GM21528 (cell line): ENCODE results near the gene WDR90.
"Not testable (repeated sequence)": the region's sequence is repeated elsewhere in the genome, so short reads cannot be mapped to it uniquely, and the experiment has no call there.

Experiments used
- ATAC-seq: cut with Tn5 transposase; IDR thresholded peaks from one replicate; pipeline ENCODE4 v1.9.1; 2021; ENCODE audit warnings: mild to moderate bottlenecking, moderate library complexity; ENCODE audit not compliant: unreplicated experiment, low FRiP score

Gene WDR90

GRCh38 chr16:684071-684794 is 35.1 kb downstream of the WDR90 start, which contains the start of gene JMJD8:
Gene JMJD8, minus strand, starts transcription at chr16:684334. Its CDS starts 15 bp downstream, at chr16:684319.
- ATAC-seq = peak; percentile 50

- no peak for ATAC-seq
Measured at GRCh38 chr16:684961-685696, 36.0 kb downstream of the WDR90 start.

GRCh38 chr16:685967-686366 is 36.8 kb downstream of the WDR90 start:
- no peak for ATAC-seq

GRCh38 chr16:686459-687260 is 37.5 kb downstream of the WDR90 start:
- ATAC-seq = no peak

GRCh38 chr16:687499-687898 is 38.3 kb downstream of the WDR90 start:
- ATAC-seq = no peak

GRCh38 chr16:689175-689897 is 40.2 kb downstream of the WDR90 start:
- ATAC-seq = no peak

GRCh38 chr16:691242-691641 is 42.1 kb downstream of the WDR90 start:
- not testable (repeated sequence) for ATAC-seq

- no peak for ATAC-seq
Measured at GRCh38 chr16:692356-693108, 43.4 kb downstream of the WDR90 start.

GRCh38 chr16:693364-693763 is 44.2 kb downstream of the WDR90 start:
- no peak for ATAC-seq

GRCh38 chr16:693766-694165 is 44.6 kb downstream of the WDR90 start:
- no peak for ATAC-seq

GRCh38 chr16:694187-694862 is 45.2 kb downstream of the WDR90 start:
- ATAC-seq = no peak

- no peak for ATAC-seq
Measured at GRCh38 chr16:694863-695354, 45.7 kb downstream of the WDR90 start.

GRCh38 chr16:695355-696089 is 46.4 kb downstream of the WDR90 start:
- ATAC-seq = no peak

GRCh38 chr16:698911-699671 is 49.9 kb downstream of the WDR90 start:
- no peak for ATAC-seq

GRCh38 chr16:700684-701584 is 51.8 kb downstream of the WDR90 start:
- no peak for ATAC-seq

- ATAC-seq = no peak
Measured at GRCh38 chr16:702341-702740, 53.2 kb downstream of the WDR90 start.

- ATAC-seq = no peak
Measured at GRCh38 chr16:703406-703805, 54.2 kb downstream of the WDR90 start.
